Measurements from ENCODE around the gene GCNT1. TPM values are rescaled to one million over a fixed set of nuclear protein-coding genes. Genes with fewer than 3 reads are reported as not detected.

The GCNT1 gene
- total and polyA plus RNA-seq, 9 donors, result 0.90 to 5.9 (median 3.0) TPM

DNA sequence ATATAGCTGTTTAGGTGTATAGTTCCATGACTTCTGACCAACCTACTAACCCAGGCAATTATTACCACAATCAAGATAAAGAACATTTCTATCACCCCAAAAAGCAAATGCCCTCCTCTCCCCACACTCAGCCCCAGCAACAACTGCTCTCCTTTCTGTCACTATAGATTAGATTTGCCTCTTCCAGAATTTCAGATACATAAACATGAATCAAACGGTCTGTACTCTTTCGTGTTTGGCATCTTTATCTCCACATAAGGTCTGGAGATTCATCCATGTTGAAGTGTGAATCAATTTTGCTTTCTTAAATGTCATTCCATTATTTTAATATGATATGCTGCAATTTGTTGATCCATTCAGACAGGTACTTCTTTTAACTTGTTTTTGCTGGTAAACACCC lies 10.5 kb upstream of the GCNT1 start:
- Histone ChIP-seq H3K9me3 (no peaks in the 10 kb centered on the region), H3K4me3 (no peak overlapping the region), H3K27ac (no peak overlapping the region), H3K36me3 (no peaks in the 10 kb centered on the region), H3K27me3 (no peaks in the 10 kb centered on the region), H3K4me1 (ENCODE audit: insufficient read depth) (no peaks in the 10 kb centered on the region)
- no peak for TF ChIP-seq POLR2A (IDR thresholded peaks at IDR 0.05)
- no peak for TF ChIP-seq EP300 (IDR thresholded peaks at IDR 0.05)
- TF ChIP-seq, protein P1, sequence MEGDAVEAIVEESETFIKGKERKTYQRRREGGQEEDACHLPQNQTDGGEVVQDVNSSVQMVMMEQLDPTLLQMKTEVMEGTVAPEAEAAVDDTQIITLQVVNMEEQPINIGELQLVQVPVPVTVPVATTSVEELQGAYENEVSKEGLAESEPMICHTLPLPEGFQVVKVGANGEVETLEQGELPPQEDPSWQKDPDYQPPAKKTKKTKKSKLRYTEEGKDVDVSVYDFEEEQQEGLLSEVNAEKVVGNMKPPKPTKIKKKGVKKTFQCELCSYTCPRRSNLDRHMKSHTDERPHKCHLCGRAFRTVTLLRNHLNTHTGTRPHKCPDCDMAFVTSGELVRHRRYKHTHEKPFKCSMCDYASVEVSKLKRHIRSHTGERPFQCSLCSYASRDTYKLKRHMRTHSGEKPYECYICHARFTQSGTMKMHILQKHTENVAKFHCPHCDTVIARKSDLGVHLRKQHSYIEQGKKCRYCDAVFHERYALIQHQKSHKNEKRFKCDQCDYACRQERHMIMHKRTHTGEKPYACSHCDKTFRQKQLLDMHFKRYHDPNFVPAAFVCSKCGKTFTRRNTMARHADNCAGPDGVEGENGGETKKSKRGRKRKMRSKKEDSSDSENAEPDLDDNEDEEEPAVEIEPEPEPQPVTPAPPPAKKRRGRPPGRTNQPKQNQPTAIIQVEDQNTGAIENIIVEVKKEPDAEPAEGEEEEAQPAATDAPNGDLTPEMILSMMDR (IDR thresholded peaks at IDR 0.05), result no peak
- WGBS, 3 donors, result 63 to 74% (median 74%) methylated on average over 2 of the region's 2 CpGs
- no peak for DNase-seq
- intact Hi-C loops (cut with DNase I), result loop anchor here in 3 of 4 donors (5.0 to 10.0 kb wide), 2 partner anchors 254 to 256 kb away; no protein-coding TSS in a partner anchor

DNA sequence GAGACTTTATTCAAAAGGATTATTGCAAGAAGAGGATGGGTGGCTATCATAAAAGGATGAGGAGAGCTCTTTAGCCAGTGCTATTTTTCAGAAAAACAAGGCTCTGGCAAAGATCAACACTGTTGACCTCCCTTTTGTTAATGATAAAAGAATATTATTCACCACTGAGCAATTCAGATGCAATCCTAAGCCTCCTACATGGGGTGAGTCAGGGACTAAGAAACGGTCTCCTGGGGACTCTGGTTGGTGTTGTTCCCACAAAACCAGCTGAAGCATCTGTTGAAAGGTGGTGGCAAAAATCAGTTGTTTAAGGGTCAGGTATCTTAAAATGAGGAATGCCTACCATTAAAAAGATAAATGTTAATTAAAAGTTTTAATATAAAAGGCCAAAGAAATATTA lies 7.7 kb upstream of the GCNT1 start:
- Histone ChIP-seq H3K4me1 (ENCODE audit: insufficient read depth) (no peaks in the 10 kb centered on the region), H3K27me3 (no peaks in the 10 kb centered on the region), H3K36me3 (no peaks in the 10 kb centered on the region), H3K9me3 (no peaks in the 10 kb centered on the region), H3K4me3 (no peak overlapping the region), H3K27ac (no peak overlapping the region)
- 40 to 42% (median 42%) methylated on average over 1 of the region's 1 CpG for WGBS, 3 donors
- DNase-seq, result no peak
- TF ChIP-seq EP300 (IDR thresholded peaks at IDR 0.05) (no peak), POLR2A (IDR thresholded peaks at IDR 0.05) (no peak)
- TF ChIP-seq, protein P1 (IDR thresholded peaks at IDR 0.05), result no peak
- intact Hi-C loops (cut with DNase I), result no loop called here

DNA sequence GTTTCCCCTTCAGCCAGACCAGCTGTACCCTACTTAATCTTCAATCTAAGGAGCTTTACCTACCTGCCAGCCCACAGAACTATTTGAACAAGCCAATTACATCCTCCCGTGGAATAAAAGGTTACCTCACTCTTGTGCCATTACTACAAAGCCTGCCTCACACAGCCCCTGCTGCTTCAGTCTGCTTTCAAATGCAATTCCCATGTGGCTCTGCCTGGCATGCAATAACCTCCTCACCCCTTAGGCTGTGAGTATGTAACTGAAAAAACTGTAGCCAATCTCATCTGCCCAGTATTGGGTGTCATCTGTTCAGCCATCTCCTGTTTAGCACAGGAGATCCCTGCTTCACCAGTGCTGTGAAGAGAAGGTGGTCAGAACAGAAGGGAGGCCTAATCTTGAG lies 6.1 kb upstream of the GCNT1 start:
- 70 to 87% (median 77%) methylated on average over 1 of the region's 1 CpG for WGBS, 3 donors
- TF ChIP-seq EP300 (IDR thresholded peaks at IDR 0.05) (no peak), POLR2A (IDR thresholded peaks at IDR 0.05) (no peak)
- TF ChIP-seq, protein P1 (IDR thresholded peaks at IDR 0.05), result no peak
- H3K4me1 ChIP-seq (ENCODE audit: insufficient read depth), result no peaks in the 10 kb centered on the region
- no peak overlapping the region for H3K27ac ChIP-seq
- no peak overlapping the region for H3K4me3 ChIP-seq
- no peak for DNase-seq
- no peaks in the 10 kb centered on the region for H3K9me3 ChIP-seq
- intact Hi-C loops (cut with DNase I), result no loop called here
- no peaks in the 10 kb centered on the region for H3K36me3 ChIP-seq
- H3K27me3 ChIP-seq, result no peaks in the 10 kb centered on the region

DNA sequence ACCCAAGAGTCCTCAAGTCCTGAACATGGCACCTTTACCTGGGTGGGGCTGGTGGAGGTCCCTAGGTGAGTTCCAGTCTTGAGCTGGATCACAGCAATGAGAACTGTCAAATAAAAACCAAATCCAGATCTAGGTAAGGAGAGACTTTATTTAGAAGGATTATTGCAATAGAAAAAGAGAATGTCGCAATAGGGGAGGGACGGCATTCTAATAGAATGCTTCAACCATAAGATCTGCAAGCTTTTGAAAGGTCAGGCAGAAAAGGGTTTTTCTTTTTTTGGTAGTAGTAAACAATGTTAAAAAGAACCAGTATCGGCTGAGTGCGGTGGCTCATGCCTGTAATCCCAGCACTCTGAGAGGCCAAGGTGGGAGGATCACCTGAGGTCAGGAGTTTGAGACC lies 5.2 kb upstream of the GCNT1 start:
- intact Hi-C loops (cut with DNase I), result no loop called here
- no peak overlapping the region for H3K4me3 ChIP-seq
- H3K27ac ChIP-seq, result no peak overlapping the region
- no peaks in the 10 kb centered on the region for H3K9me3 ChIP-seq
- 55 to 82% (median 73%) methylated on average over 4 of the region's 4 CpGs for WGBS, 3 donors
- H3K36me3 ChIP-seq, result no peaks in the 10 kb centered on the region
- TF ChIP-seq, protein P1 (IDR thresholded peaks at IDR 0.05), result no peak
- H3K27me3 ChIP-seq, result no peaks in the 10 kb centered on the region
- no peak for DNase-seq
- no peaks in the 10 kb centered on the region for H3K4me1 ChIP-seq (ENCODE audit: insufficient read depth)

DNA sequence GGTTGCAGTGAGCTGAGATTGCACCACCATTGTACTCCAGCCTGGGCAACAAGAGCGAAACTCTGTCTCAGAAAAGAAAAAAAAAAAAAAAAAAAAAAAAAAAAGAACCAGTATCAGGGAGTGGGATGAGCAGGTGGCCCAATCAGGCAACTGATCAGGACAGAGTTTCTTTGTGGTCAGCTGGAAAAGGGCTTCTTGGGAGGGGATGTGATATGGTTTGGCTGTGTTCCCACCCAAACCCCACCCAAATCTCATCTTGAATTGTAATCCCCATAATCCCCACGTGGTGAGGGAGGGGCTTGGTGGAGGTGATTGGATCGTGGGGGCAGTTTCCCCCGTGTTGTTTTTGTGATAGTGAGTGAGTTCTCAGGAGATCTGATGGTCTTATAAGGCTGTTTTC lies 4.7 kb upstream of the GCNT1 start:
- TF ChIP-seq POLR2A (IDR thresholded peaks at IDR 0.05) (no peak), EP300 (IDR thresholded peaks at IDR 0.05) (no peak)
- TF ChIP-seq, protein P1 (IDR thresholded peaks at IDR 0.05), result no peak
- DNase-seq, result no peak
- Histone ChIP-seq H3K36me3 (no peaks in the 10 kb centered on the region), H3K4me3 (no peak overlapping the region), H3K27me3 (no peaks in the 10 kb centered on the region), H3K27ac (no peak overlapping the region), H3K9me3 (no peaks in the 10 kb centered on the region), H3K4me1 (ENCODE audit: insufficient read depth) (no peaks in the 10 kb centered on the region)
- WGBS, 3 donors, result 55 to 74% (median 61%) methylated on average over 4 of the region's 4 CpGs
- intact Hi-C loops (cut with DNase I), result no loop called here

All from ovary (tissue), 9 donors.